ENCODE data around the gene NTF4. TPM values are rescaled to one million over a fixed set of nuclear protein-coding genes. Genes with fewer than 3 reads are reported as not detected.
"Not testable (repeated sequence)": the region's sequence is repeated elsewhere in the genome, so short reads cannot be mapped to it uniquely, and the experiment has no call there.

The NTF4 gene
- total and polyA plus RNA-seq, 12 donors, result 0.55 TPM; not detected in 11

- peak in 3 of 6 experiments; percentile 6 to 51 (median 20) for TF ChIP-seq CTCF (IDR thresholded peaks at IDR 0.05)
- 20 to 33% (median 23%) methylated on average over 27 to 28 of the region's 28 CpGs for WGBS, 4 donors
- DNase-seq, result peak in 3 of 7 donors; percentile 24 to 56 (median 54)
- H3K4me1 ChIP-seq (replicated peaks in 1 of 2); intact Hi-C loops (cut with DNase I); H3K4me3 ChIP-seq; H3K27ac ChIP-seq; H3K27me3 ChIP-seq; H3K9me3 ChIP-seq (replicated peaks in 1 of 3); H3K36me3 ChIP-seq (replicated peaks in 1 of 2): not testable (repeated sequence)
Observed at GRCh38 chr19:49031642-49032301, 32.8 kb downstream of the NTF4 start, which contains the start of gene CGB2. Gene CGB2 (plus strand): TSS chr19:49031890. CDS start chr19:49032096, 206 bp downstream.

- 93 to 100% (median 94%) methylated on average over 1 to 6 of the region's 8 CpGs for WGBS, 4 donors
- intact Hi-C loops (cut with DNase I); H3K27me3 ChIP-seq; H3K36me3 ChIP-seq (replicated peaks in 1 of 2); H3K4me3 ChIP-seq; H3K27ac ChIP-seq; DNase-seq; H3K9me3 ChIP-seq (replicated peaks in 1 of 3); H3K4me1 ChIP-seq (replicated peaks in 1 of 2): not testable (repeated sequence)
Observed at GRCh38 chr19:49030323-49030722, 34.3 kb downstream of the NTF4 start.

GRCh38 chr19:49029749-49030148, 34.9 kb downstream of the NTF4 start:
- DNase-seq; H3K4me1 ChIP-seq (replicated peaks in 1 of 2); H3K27ac ChIP-seq; H3K36me3 ChIP-seq (replicated peaks in 1 of 2); H3K4me3 ChIP-seq; intact Hi-C loops (cut with DNase I); H3K9me3 ChIP-seq (replicated peaks in 1 of 3); H3K27me3 ChIP-seq: not testable (repeated sequence)
- WGBS, 4 donors, result 81 to 93% (median 84%) methylated on average over 3 to 14 of the region's 14 CpGs

- intact Hi-C loops (cut with DNase I); H3K9me3 ChIP-seq (replicated peaks in 1 of 3); H3K27me3 ChIP-seq; H3K4me3 ChIP-seq; H3K4me1 ChIP-seq (replicated peaks in 1 of 2); DNase-seq; H3K36me3 ChIP-seq (replicated peaks in 1 of 2); H3K27ac ChIP-seq: not testable (repeated sequence)
- 58 to 83% (median 80%) methylated on average over 2 to 9 of the region's 9 CpGs for WGBS, 4 donors
Observed at GRCh38 chr19:49028686-49029085, 35.9 kb downstream of the NTF4 start.

DNA sequence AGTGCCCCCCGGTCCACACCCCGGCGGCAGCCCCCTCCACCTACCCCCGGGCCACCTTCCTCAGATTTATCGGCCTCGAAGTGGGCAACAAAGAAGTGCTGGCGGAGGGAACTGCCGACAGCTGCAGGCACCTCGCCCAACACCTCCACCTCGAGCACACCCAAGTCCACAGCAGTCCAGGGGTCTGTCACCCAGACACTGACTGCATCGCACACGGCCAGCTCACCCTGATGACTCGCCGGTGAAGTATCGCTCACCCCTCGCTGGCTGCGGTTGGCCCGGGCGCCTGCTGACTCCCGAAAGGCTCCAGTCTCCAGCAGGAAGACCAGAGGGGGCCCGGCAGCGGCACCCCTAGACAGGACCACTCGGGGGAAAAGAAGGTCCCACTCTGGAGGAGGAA, 39.0 kb downstream of the NTF4 start:
- H3K36me3 ChIP-seq (replicated peaks in 1 of 2); H3K27me3 ChIP-seq; H3K9me3 ChIP-seq (replicated peaks in 1 of 3); H3K4me1 ChIP-seq (replicated peaks in 1 of 2); H3K27ac ChIP-seq; H3K4me3 ChIP-seq; DNase-seq; intact Hi-C loops (cut with DNase I): not testable (repeated sequence)
- 76 to 82% (median 77%) methylated on average over 10 to 23 of the region's 23 CpGs; no CpG with 5 or more reads in 1 of the 4 donors for WGBS, 4 donors

DNA sequence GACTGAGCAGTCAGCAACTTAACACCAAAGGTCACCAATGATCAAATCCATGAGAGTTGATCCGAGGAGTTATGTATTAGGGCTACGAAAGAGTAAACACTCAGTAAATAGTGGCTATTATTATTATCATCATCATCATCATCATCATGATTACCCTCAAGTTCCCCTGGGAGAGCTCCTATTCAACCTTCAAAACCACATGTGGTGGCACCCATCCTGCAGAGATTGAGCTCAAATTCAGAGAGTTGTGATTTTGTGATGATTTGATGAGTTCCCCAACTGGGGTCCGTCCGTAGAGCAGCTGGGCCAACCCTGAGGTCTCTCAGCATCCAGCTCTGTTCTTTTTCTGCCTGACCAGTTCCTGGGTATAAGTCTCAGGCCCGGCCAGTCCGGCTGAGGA, 39.5 kb downstream of the NTF4 start:
- H3K9me3 ChIP-seq (replicated peaks in 1 of 3); H3K36me3 ChIP-seq (replicated peaks in 1 of 2); H3K27ac ChIP-seq; intact Hi-C loops (cut with DNase I); H3K27me3 ChIP-seq; H3K4me1 ChIP-seq (replicated peaks in 1 of 2); DNase-seq; H3K4me3 ChIP-seq: not testable (repeated sequence)
- 74 to 91% (median 78%) methylated on average over 4 of the region's 6 CpGs for WGBS, 4 donors

- H3K4me3 ChIP-seq; H3K36me3 ChIP-seq (replicated peaks in 1 of 2); H3K4me1 ChIP-seq (replicated peaks in 1 of 2); H3K27ac ChIP-seq; intact Hi-C loops (cut with DNase I); DNase-seq; H3K27me3 ChIP-seq; H3K9me3 ChIP-seq (replicated peaks in 1 of 3): not testable (repeated sequence)
- WGBS, 4 donors, result 74 to 75% methylated on average over 10 of the region's 15 CpGs; no CpG with 5 or more reads in 2 of the 4 donors
Observed at GRCh38 chr19:49024233-49024632, 40.4 kb downstream of the NTF4 start, which contains the start of gene CGB3. Gene CGB3 (minus strand): TSS chr19:49024333. CDS start chr19:49023971, 362 bp downstream.

Data from adrenal gland (tissue), 12 donors.